ENCODE data around the gene HSD17B8. TPM values are rescaled to one million over a fixed set of nuclear protein-coding genes. Genes with fewer than 3 reads are reported as not detected.

The HSD17B8 gene
- total and polyA plus RNA-seq, 10 of the 15 experiments (the other 5 are each of a cell fraction or from before 2014, with no cell fraction given) = 3.1 to 54.3 (median 26.5) TPM

DNA sequence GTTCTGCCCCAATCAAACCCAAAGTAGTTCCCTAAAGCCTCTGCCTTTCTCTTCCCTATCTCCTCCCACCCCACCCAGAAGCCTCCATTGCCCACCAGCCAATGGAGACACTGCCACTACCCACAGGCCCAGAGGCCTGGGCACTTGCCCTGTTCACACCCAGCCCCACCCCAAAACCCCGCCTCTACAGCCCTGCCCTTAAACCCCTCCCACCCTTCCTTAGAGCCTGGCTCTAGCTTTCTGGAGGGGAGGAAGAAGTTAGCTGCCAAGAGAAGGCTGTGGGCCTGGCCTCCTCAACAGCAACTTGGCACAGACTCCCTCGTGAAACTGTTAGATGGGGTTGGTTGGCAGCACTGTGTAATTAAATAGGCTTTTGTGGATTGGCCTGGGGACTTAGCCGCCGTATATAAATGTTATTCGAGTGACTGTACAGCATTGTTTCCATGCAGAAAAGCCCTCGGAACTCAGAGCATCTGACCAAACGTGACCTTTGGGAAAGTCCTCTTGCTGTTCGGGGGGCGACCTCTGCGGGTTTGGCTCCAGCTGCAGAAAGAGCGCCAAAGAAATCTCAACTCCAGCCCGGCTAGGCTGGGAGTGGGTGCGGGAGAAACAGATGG is 43.6 kb upstream of the HSD17B8 start:
- Histone ChIP-seq H3K27ac (ENCODE audit: control insufficient read depth, insufficient read depth) (no peak overlapping the region), H3K9ac (ENCODE audit: control insufficient read depth, insufficient read depth, low read length) (no peak overlapping the region), H3K36me3 (ENCODE audit: control insufficient read depth in 2 of 2, insufficient read depth in 2 of 2, low read length in 1 of 2) (no peaks in the 10 kb centered on the region), H3K9me3 (replicated peaks; ENCODE audit: control insufficient read depth, insufficient read depth, low read length) (no peaks in the 10 kb centered on the region), H3K79me2 (ENCODE audit: control insufficient read depth, insufficient read depth, low read length) (no peaks in the 10 kb centered on the region), H3K27me3 (replicated peaks in 1 of 2; ENCODE audit: control insufficient read depth in 2 of 2, insufficient read depth in 2 of 2, low read length in 1 of 2) (no peaks in the 10 kb centered on the region), H4K20me1 (ENCODE audit: control insufficient read depth, insufficient read depth) (no peaks in the 10 kb centered on the region), H3K4me2 (ENCODE audit: control insufficient read depth, insufficient read depth) (peak overlapping the region; percentile 95), H3K4me1 (ENCODE audit: control insufficient read depth, insufficient read depth, low read length) (peaks cover 4% of the 10 kb centered on the region), H2AFZ (ENCODE audit: control insufficient read depth, low read depth, low read length) (no peak overlapping the region), H3K4me3 (no peak overlapping the region)
- no peak for DNase-seq (ENCODE audit: low read depth, low spot score)
- in situ Hi-C loops (cut with MboI) (no loop called here), intact Hi-C loops (cut with micrococcal nuclease; ENCODE audit: unreplicated experiment) (loop anchor here (1.0 kb wide), 2 partner anchors 36 to 87 kb away; no protein-coding TSS in a partner anchor)
- TF ChIP-seq, protein P1, sequence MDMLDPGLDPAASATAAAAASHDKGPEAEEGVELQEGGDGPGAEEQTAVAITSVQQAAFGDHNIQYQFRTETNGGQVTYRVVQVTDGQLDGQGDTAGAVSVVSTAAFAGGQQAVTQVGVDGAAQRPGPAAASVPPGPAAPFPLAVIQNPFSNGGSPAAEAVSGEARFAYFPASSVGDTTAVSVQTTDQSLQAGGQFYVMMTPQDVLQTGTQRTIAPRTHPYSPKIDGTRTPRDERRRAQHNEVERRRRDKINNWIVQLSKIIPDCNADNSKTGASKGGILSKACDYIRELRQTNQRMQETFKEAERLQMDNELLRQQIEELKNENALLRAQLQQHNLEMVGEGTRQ (IDR thresholded peaks at IDR 0.05; ENCODE audit: borderline replicate concordance, low read depth, low read length) = no peak
- ChIA-PET CTCF (interaction anchor here (0.5 to 9.5 kb wide), 16 partner anchors 7 to 88 kb away, joined by 3 to 80 read pairs (median 4); partner anchors contain the start of gene HLA-DPA1), RAD21 (ENCODE audit: unreplicated experiment) (interaction anchor here (0.6 to 5.3 kb wide), 8 partner anchors 11 to 161 kb away, joined by 3 to 27 read pairs (median 4); partner anchors contain the start of gene B3GALT4), POLR2A (interaction anchor here (0.6 to 1.2 kb wide), 2 partner anchors 88 to 220 kb away, joined by 3 read pairs; no protein-coding TSS in a partner anchor), SMC1A (ENCODE audit: uncharacterized antibody, unreplicated experiment) (interaction anchor here (0.7 to 4.3 kb wide), 7 partner anchors 12 to 152 kb away, joined by 3 to 27 read pairs (median 4); no protein-coding TSS in a partner anchor)
- FAIRE-seq = no peak
- BruUV-seq (replicated peaks) = no TSS peak
- peak; percentile 59 for ATAC-seq
- 35% methylated on average over 13 of the region's 13 CpGs for WGBS (ENCODE audit: insufficient coverage, insufficient replicate concordance, low lambda C conversion rate, missing lambda C conversion rate)
